Stimulated activated CD4-positive, alpha-beta T cell treated with anti-CD3 and anti-CD28 coated beads, Interleukin-15, amount 100 ng/mL, for 24 hours (primary cell): ENCODE data around the gene ALDH8A1.

ENCODE experiments used
- DNase-seq: peaks from one replicate; pipeline ENCODE4 v3.0.0-alpha.2; 2020

Gene ALDH8A1

GRCh38 chr6:134950482-134950881, 581 bp upstream of the ALDH8A1 start:
- no peak for DNase-seq

- DNase-seq: no peak
These were observed 1.2 kb downstream of the ALDH8A1 start for GRCh38 chr6:134948691-134949090.

- DNase-seq: no peak
These were observed 1.8 kb downstream of the ALDH8A1 start for GRCh38 chr6:134948142-134948541.

- DNase-seq: no peak
These were observed 4.9 kb downstream of the ALDH8A1 start for GRCh38 chr6:134945045-134945444.

GRCh38 chr6:134943522-134944111, 6.3 kb downstream of the ALDH8A1 start:
- no peak for DNase-seq

GRCh38 chr6:134938896-134939295, 11.0 kb downstream of the ALDH8A1 start:
- peak; percentile 85 for DNase-seq

GRCh38 chr6:134937426-134937825, 12.5 kb downstream of the ALDH8A1 start:
- no peak for DNase-seq

- DNase-seq: no peak
These were observed 13.0 kb downstream of the ALDH8A1 start for GRCh38 chr6:134936931-134937330.

GRCh38 chr6:134936476-134936875, 13.4 kb downstream of the ALDH8A1 start:
- DNase-seq: no peak

GRCh38 chr6:134934793-134935485, 15.0 kb downstream of the ALDH8A1 start:
- DNase-seq: no peak

- no peak for DNase-seq
These were observed 17.1 kb downstream of the ALDH8A1 start for GRCh38 chr6:134932535-134933470.

GRCh38 chr6:134932098-134932497, 17.8 kb downstream of the ALDH8A1 start:
- no peak for DNase-seq

GRCh38 chr6:134930463-134930862, 19.4 kb downstream of the ALDH8A1 start:
- DNase-seq: no peak

GRCh38 chr6:134928151-134928900, 21.6 kb downstream of the ALDH8A1 start:
- no peak for DNase-seq

- no peak for DNase-seq
These were observed 24.1 kb downstream of the ALDH8A1 start for GRCh38 chr6:134925800-134926199.

GRCh38 chr6:134921721-134922261, 28.1 kb downstream of the ALDH8A1 start:
- DNase-seq: no peak

- DNase-seq: no peak
These were observed 28.6 kb downstream of the ALDH8A1 start for GRCh38 chr6:134921276-134921675.

GRCh38 chr6:134920422-134920821, 29.5 kb downstream of the ALDH8A1 start:
- DNase-seq: no peak

GRCh38 chr6:134918418-134918961, 31.4 kb downstream of the ALDH8A1 start:
- DNase-seq: no peak

GRCh38 chr6:134911547-134911946, 38.4 kb downstream of the ALDH8A1 start:
- no peak for DNase-seq

GRCh38 chr6:134910593-134910935, 39.3 kb downstream of the ALDH8A1 start:
- DNase-seq: no peak
